H9 (cell line): ENCODE results near the gene UNC5B. TPM values are rescaled to one million over a fixed set of nuclear protein-coding genes. Genes with fewer than 3 reads are reported as not detected.

ENCODE experiments used
- DNase-seq: peaks from one replicate; pipeline ENCODE4 v3.0.0-alpha.2; 2017
- H2AFZ ChIP-seq: one replicate; pipeline ENCODE4 v1.6.1; 2013; ENCODE audit warnings: mild to moderate bottlenecking, low read length, control low read depth, moderate library complexity
- H2AK5ac ChIP-seq: 2 replicates; pipeline ENCODE4 v1.6.1; 2013; ENCODE audit warnings: low read length, control low read depth, mixed read lengths; ENCODE audit not compliant: insufficient read length
- H2BK120ac ChIP-seq: one replicate; pipeline ENCODE4 v1.6.1; 2013; ENCODE audit warnings: low read depth, mild to moderate bottlenecking, low read length, control low read depth, inconsistent platforms; ENCODE audit not compliant: poor library complexity, severe bottlenecking
- H2BK12ac ChIP-seq: 2 replicates; pipeline ENCODE4 v1.6.1; 2013; ENCODE audit warnings: low read length, control low read depth, mixed read lengths, low read depth; ENCODE audit not compliant: insufficient read length
- H2BK15ac ChIP-seq: 2 replicates; pipeline ENCODE4 v1.6.1; 2013; ENCODE audit warnings: low read depth, low read length, control low read depth
- H2BK20ac ChIP-seq: one replicate; pipeline ENCODE4 v1.6.1; 2013; ENCODE audit warnings: low read depth, mild to moderate bottlenecking, low read length, control low read depth, inconsistent platforms; ENCODE audit not compliant: poor library complexity, severe bottlenecking
- H2BK5ac ChIP-seq: 2 replicates; pipeline ENCODE4 v1.6.1; 2013; ENCODE audit warnings: low read length, control low read depth, mixed read lengths; ENCODE audit not compliant: insufficient read length
- H3K14ac ChIP-seq: 2 replicates; pipeline ENCODE4 v1.6.1; 2013; ENCODE audit warnings: low read length, control low read depth; ENCODE audit not compliant: insufficient read depth
- H3K18ac ChIP-seq: 2 replicates; pipeline ENCODE4 v1.6.1; 2013; ENCODE audit warnings: low read depth, mild to moderate bottlenecking, mixed read lengths, low read length, control low read depth; ENCODE audit not compliant: insufficient read length
- H3K23ac ChIP-seq: 2 replicates; pipeline ENCODE4 v1.6.1; 2013; ENCODE audit warnings: low read length, control low read depth, mixed read lengths, low read depth; ENCODE audit not compliant: insufficient read length
- H3K23me2 ChIP-seq: 2 replicates; pipeline ENCODE4 v1.6.1; 2013; ENCODE audit warnings: low read depth, mild to moderate bottlenecking, mixed read lengths, low read length, control low read depth; ENCODE audit not compliant: insufficient read length, poor library complexity, severe bottlenecking
- H3K27ac ChIP-seq: 2 replicates; pipeline ENCODE4 v1.5.1; 2013; ENCODE audit warnings: low read length, control low read depth, mixed read lengths, low read depth; ENCODE audit not compliant: insufficient read length
- H3K27me3 ChIP-seq: 2 replicates; pipeline ENCODE4 v1.6.1; 2013; ENCODE audit warnings: low read length, control low read depth, inconsistent platforms; ENCODE audit not compliant: insufficient read depth
- H3K4ac ChIP-seq: 2 replicates; pipeline ENCODE4 v1.6.1; 2013; ENCODE audit warnings: low read depth, mild to moderate bottlenecking, control low read depth, inconsistent platforms, low read length, moderate library complexity
- H3K4me1 ChIP-seq: 2 replicates; pipeline ENCODE4 v1.6.1; 2013; ENCODE audit warnings: low read length, control low read depth, inconsistent platforms; ENCODE audit not compliant: insufficient read depth
- H3K4me2 ChIP-seq: 2 replicates; pipeline ENCODE4 v1.6.1; 2013; ENCODE audit warnings: low read length, control low read depth, mixed read lengths; ENCODE audit not compliant: insufficient read length, insufficient read depth
- H3K56ac ChIP-seq: 2 replicates; pipeline ENCODE4 v1.6.1; 2013; ENCODE audit warnings: low read depth, mild to moderate bottlenecking, mixed read lengths, low read length, control low read depth; ENCODE audit not compliant: insufficient read length
- H3K79me1 ChIP-seq: 2 replicates; pipeline ENCODE4 v1.6.1; 2013; ENCODE audit warnings: low read depth, mild to moderate bottlenecking, moderate library complexity, low read length, control low read depth, inconsistent platforms; ENCODE audit not compliant: insufficient read depth, poor library complexity, severe bottlenecking
- H3K79me2 ChIP-seq: 2 replicates; pipeline ENCODE4 v1.6.1; 2013; ENCODE audit warnings: low read length, control low read depth, inconsistent platforms; ENCODE audit not compliant: insufficient read depth
- H3K9ac ChIP-seq: 2 replicates; pipeline ENCODE4 v1.6.1; 2013; ENCODE audit warnings: low read length, control low read depth, mixed read lengths; ENCODE audit not compliant: insufficient read length; ENCODE audit errors: extremely low read depth
- H3K9me3 ChIP-seq: one replicate; pipeline ENCODE4 v1.6.1; 2013; ENCODE audit warnings: low read depth, low read length, inconsistent platforms; ENCODE audit not compliant: control insufficient read depth
- H3T11ph ChIP-seq: one replicate; pipeline ENCODE4 v1.6.1; 2013; ENCODE audit warnings: mild to moderate bottlenecking, low read length, control low read depth, inconsistent platforms
- H4K20me1 ChIP-seq: one replicate; pipeline ENCODE4 v1.6.1; 2013; ENCODE audit not compliant: control insufficient read depth, insufficient read length, insufficient read depth
- H4K5ac ChIP-seq: 2 replicates; pipeline ENCODE4 v1.6.1; 2013; ENCODE audit warnings: low read depth, mild to moderate bottlenecking, mixed read lengths, low read length, control low read depth; ENCODE audit not compliant: insufficient read length
- H4K8ac ChIP-seq: replicated peaks from 2 replicates; pipeline ENCODE4 v1.6.1; 2013; ENCODE audit warnings: low read length, control low read depth, mixed read lengths, low read depth; ENCODE audit not compliant: insufficient read length
- H4K91ac ChIP-seq: 2 replicates; pipeline ENCODE4 v1.6.1; 2013; ENCODE audit warnings: low read depth, mild to moderate bottlenecking, moderate library complexity, mixed read lengths, low read length, control low read depth; ENCODE audit not compliant: insufficient read length
- H3K27ac Mint-ChIP-seq, 3 experiments: 2 replicates in 2 of 3; 3 replicates in 1 of 3; pipeline ENCODE4 v1.8.0; 2020 to 2021; ENCODE audit warnings: mixed read lengths in 3 of 3, mild to moderate bottlenecking in 1 of 3, moderate library complexity in 1 of 3
- H3K27me3 Mint-ChIP-seq: 2 replicates; pipeline ENCODE4 v1.8.0; 2021; ENCODE audit warnings: low read depth, mild to moderate bottlenecking, moderate library complexity, mixed read lengths
- H3K36me3 Mint-ChIP-seq, 3 experiments: 2 replicates in 2 of 3; 3 replicates in 1 of 3; pipeline ENCODE4 v1.8.0; 2020 to 2021; ENCODE audit warnings: low read depth in 3 of 3, mixed read lengths in 3 of 3; ENCODE audit not compliant: insufficient read depth in 1 of 3
- H3K4me1 Mint-ChIP-seq, 2 experiments: 2 replicates each; pipeline ENCODE4 v1.8.0; 2020; ENCODE audit warnings: mixed read lengths in 2 of 2
- H3K4me3 Mint-ChIP-seq, 2 experiments: 2 replicates in 1 of 2; 3 replicates in 1 of 2; pipeline ENCODE4 v1.8.0; 2020 to 2021; ENCODE audit warnings: mild to moderate bottlenecking in 2 of 2, mixed read lengths in 2 of 2, moderate library complexity in 1 of 2
- H3K9me3 Mint-ChIP-seq, 2 experiments: 2 replicates in 1 of 2; 3 replicates in 1 of 2; pipeline ENCODE4 v1.8.0; 2020; ENCODE audit warnings: mild to moderate bottlenecking in 2 of 2, mixed read lengths in 2 of 2, moderate library complexity in 1 of 2
- WGBS: extraction: QIAGEN DNeasy Blood & Tissue Kit; methylation state at CpG from one replicate; pipeline ENCODE4 v1.1.7; 2013; ENCODE audit warnings: missing lambda C conversion rate, low lambda C conversion rate, mixed read lengths; ENCODE audit not compliant: insufficient read length; ENCODE audit errors: extremely low coverage; 5-methylcytosine and 5-hydroxymethylcytosine counted together
- total RNA-seq: library from RNA; stranded (reverse); gene quantifications from 2 replicates; pipeline ENCODE4 v1.2.1, GENCODE V29; 2021
- TF ChIP-seq, protein P1 (sequence below): fragments of 200-600 bp; sonication (generic); conservative IDR thresholded peaks from 3 replicates; pipeline ENCODE4 v1.8.0; 2021; ENCODE audit warnings: antibody characterized with exemption, mild to moderate bottlenecking

UNC5B gene
- total RNA-seq, 1 experiment from 2014 or later: 28.4 TPM

DNA sequence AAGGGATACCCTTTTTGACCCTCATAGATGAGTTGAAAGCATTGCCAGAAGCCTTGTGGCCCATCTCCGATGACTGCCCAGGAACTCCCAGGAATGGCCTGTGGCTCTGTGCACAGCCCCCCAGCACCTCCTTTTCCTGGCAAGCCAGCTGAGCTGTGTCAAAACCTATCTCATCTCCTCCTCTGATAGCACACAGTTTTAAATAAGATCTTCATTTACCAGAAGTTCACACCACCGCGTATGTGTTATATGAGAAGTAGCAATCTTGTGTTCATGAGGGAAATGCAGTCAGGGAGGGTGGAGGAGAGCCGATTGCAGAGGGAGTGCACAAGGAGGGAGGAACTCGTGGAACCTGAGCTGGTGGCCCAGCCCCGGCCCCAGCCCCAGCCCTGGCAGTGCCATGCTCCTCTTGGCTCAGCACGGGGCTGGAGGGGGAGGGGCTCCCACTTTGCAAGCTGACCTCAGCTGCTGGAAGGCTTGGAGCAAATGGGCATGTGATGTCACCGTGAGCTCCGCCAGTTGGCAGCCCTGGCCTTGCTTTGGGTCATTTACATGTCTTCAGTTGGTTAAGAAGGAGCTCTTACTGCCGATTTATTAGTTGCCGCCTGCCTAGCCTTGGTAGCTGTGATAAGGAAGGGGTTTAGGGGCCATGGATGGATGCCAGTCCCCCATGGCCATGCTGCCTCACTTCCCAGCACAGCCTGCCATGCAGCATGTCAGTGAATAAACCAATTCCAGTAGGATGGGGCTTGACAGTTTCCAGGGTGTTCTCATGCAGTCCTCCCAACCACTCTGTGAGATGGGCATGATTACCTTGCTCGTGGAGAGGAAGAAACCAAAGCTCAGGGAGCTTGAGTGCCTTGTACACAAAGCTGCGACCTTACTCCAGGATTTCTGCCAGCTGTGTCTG is 20.0 kb downstream of the UNC5B start:
- no peak overlapping the region; the same call in 1 of the 2 replicates for H3K14ac ChIP-seq
- no peak overlapping the region for H3K56ac ChIP-seq
- peaks cover 6% of the 10 kb centered on the region for H3K4me1 ChIP-seq
- H2BK5ac ChIP-seq: no peak overlapping the region
- H3K27me3 ChIP-seq: no peaks in the 10 kb centered on the region
- H3K4ac ChIP-seq: no peak overlapping the region
- TF ChIP-seq, protein P1, sequence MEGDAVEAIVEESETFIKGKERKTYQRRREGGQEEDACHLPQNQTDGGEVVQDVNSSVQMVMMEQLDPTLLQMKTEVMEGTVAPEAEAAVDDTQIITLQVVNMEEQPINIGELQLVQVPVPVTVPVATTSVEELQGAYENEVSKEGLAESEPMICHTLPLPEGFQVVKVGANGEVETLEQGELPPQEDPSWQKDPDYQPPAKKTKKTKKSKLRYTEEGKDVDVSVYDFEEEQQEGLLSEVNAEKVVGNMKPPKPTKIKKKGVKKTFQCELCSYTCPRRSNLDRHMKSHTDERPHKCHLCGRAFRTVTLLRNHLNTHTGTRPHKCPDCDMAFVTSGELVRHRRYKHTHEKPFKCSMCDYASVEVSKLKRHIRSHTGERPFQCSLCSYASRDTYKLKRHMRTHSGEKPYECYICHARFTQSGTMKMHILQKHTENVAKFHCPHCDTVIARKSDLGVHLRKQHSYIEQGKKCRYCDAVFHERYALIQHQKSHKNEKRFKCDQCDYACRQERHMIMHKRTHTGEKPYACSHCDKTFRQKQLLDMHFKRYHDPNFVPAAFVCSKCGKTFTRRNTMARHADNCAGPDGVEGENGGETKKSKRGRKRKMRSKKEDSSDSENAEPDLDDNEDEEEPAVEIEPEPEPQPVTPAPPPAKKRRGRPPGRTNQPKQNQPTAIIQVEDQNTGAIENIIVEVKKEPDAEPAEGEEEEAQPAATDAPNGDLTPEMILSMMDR: no peak
- H3K27ac ChIP-seq: no peak overlapping the region
- H3K9me3 ChIP-seq: no peaks in the 10 kb centered on the region
- no peak overlapping the region for H4K8ac ChIP-seq
- no peak for DNase-seq
- H3T11ph ChIP-seq: no peak overlapping the region
- H3K79me1 ChIP-seq: no peaks in the 10 kb centered on the region
- H2BK15ac ChIP-seq: no peak overlapping the region
- Mint-ChIP-seq H3K4me3 (no peak overlapping the region), H3K9me3 (no peaks in the 10 kb centered on the region), H3K36me3 (no peaks in the 10 kb centered on the region), H3K4me1 (peaks cover 50 to 62% of the 10 kb centered on the region in 2 experiments), H3K27ac (no peak overlapping the region), H3K27me3 (peaks cover 3% of the 10 kb centered on the region)
- no peak overlapping the region for H4K91ac ChIP-seq
- H4K5ac ChIP-seq: no peak overlapping the region
- H2AK5ac ChIP-seq: no peak overlapping the region
- H4K20me1 ChIP-seq: no peaks in the 10 kb centered on the region
- H2BK120ac ChIP-seq: no peak overlapping the region
- no peak overlapping the region for H2AFZ ChIP-seq
- no peaks in the 10 kb centered on the region for H3K79me2 ChIP-seq
- no peaks in the 10 kb centered on the region for H3K23me2 ChIP-seq
- H3K4me2 ChIP-seq: no peak overlapping the region
- H2BK12ac ChIP-seq: no peak overlapping the region
- no peak overlapping the region for H3K18ac ChIP-seq
- no peak overlapping the region for H2BK20ac ChIP-seq
- H3K9ac ChIP-seq: no peak overlapping the region
- no CpG with 5 or more reads among the region's 13 CpGs for WGBS
- H3K23ac ChIP-seq: no peak overlapping the region
